Stimulated activated CD8-positive, alpha-beta memory T cell treated with anti-CD3 and anti-CD28 coated beads, Interleukin-12 subunit alpha, Interleukin-12 subunit beta, amount 100 ng/mL, for 4 hours (primary cell): Measurements from ENCODE around the gene TNFRSF25.

Experiments used
- DNase-seq: peaks from one replicate; pipeline ENCODE4 v3.0.0-alpha.2; 2020; ENCODE audit warnings: low read depth

The TNFRSF25 gene

DNA sequence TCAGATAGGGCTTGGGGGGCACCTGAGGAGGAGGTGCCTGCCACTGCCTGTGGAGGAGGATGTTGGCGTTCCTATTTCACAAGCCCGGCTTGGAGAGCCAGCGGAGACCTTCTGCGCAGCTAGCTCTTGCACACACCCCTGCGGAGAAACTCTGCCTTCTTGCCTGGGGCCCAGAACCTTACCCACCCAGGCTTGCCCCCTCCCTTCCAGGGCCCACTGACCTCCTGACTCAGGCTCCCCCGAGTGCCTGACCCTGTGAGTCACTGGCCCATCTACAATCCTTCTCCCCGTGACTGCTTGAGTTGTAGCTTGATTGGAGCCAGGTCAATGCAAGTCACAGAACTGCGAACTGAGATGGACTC, 49.7 kb downstream of the TNFRSF25 start:
- DNase-seq, result no peak

DNA sequence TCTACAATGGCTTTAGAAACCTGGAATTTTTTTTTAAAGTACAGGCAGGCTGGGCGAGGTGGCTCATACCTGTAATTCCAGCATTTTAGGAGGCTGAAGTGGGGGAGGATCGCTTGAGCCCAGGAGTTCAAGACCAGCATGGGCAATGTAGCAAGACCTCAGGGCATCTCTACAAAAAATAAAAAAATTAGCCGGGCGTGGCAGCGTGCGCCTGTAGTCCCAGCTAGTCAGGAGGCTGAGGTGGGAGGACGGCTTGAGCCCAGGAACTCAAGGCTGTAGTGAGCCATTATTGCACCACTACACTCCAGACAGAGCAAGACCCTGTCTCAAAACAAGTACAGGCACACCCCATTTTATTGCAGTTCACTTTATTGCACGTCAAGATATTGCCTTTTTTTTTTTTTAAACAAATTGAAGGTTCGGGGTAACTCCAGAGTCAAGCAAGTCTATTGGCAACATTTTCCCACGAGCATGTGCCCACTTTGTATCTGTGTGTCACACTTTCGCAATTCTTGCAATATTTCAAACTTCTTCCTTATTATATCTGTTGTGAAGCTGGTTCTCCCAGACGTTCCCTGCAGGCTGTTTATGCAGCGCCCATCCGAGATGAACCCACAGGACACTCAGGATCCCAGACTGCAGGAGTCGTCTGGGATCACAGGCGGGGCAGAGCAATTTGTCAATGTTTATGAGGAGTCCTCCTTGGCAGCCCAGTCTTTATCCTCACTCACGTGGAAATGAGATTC, 50.9 kb downstream of the TNFRSF25 start:
- no peak for DNase-seq

DNA sequence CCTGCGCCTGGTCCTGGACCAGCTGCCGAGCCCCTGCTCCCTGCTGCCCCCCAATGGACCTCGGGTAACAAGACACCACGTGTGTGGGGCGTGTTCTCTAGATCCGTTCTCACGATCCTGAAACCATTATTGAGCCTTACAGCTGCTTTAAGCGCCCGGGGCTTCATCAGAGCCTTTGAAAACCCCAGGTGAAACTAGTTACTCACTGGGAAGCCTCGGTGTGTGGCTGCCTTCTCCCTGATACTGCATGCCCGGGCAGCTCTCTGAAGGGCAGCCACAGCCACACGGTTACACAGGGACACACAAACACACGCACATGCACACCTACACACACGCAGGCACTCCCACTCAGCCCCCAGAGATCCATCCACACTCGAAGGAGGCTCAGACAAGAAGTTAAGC, 51.5 kb downstream of the TNFRSF25 start:
- no peak for DNase-seq

GRCh38 chr1:6412896-6413295, 53.1 kb downstream of the TNFRSF25 start:
- DNase-seq, result no peak
